ENCODE measurements around the gene CPAMD8.

- TF ChIP-seq ZNF274 (IDR thresholded peaks at IDR 0.05; ENCODE audit: low read depth, low read length): no peak
- TF ChIP-seq YY1 (IDR thresholded peaks at IDR 0.05; ENCODE audit: insufficient read depth, insufficient read length): no peak
- no peak for TF ChIP-seq SUZ12 (IDR thresholded peaks at IDR 0.05; ENCODE audit: extremely low read depth, insufficient read depth, insufficient read length)
Observed at GRCh38 chr19:17037184-17037583, 10.6 kb upstream of the CPAMD8 start.
